HG03378 (cell line): ENCODE data around the gene TRIM29.
"Not testable (repeated sequence)": the region's sequence is repeated elsewhere in the genome, so short reads cannot be mapped to it uniquely, and the experiment has no call there.

Experiments used
- ATAC-seq: cut with Tn5 transposase; IDR thresholded peaks from one replicate; pipeline ENCODE4 v1.9.1; 2021; ENCODE audit warnings: mild to moderate bottlenecking, moderate library complexity; ENCODE audit not compliant: unreplicated experiment

TRIM29 gene

GRCh38 chr11:120173019-120173705 lies 35.2 kb upstream of the TRIM29 start:
- ATAC-seq, result no peak

DNA sequence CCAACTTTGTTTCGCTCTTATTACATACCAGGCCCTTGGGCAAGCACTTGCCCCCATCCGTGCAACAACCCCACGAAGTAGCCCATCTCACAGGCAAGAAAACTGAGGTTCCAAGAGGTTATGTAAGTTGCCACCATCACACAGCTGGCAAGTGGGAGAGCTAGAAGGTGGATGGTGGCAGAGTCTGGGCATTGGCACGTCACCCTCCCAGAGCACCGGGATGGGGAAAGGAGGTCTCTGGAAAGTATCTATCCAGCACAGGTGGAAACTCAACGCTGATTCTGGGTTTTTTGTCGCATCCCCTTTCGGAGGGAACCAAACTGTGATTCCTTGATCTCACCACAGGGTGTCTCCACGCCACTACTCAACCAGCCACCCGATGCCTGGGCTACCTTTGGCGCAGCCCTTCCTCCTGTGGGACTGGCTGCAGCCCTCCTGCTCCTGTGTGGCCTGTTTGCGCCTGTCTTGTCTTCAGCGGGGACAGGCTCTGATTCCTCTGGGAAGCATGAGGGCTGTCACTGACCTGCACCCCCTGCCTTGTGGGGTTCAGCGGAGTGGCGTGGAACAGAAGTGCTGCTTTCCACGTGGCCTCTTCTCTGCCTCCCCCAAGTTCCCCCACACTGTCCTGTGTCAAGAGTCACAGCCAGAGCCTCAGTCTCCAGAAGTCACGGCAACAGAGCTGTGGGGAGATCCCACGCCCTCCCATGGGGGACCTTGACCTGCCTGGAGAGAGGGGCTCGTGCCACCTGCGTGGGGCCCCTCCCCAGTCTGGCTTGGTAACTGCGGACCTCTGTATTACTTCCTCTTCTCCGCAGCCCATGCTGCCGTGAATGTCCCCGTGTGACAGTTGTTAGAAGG lies 34.4 kb upstream of the TRIM29 start:
- ATAC-seq, result no peak

- ATAC-seq, result no peak
Measured at GRCh38 chr11:120170741-120171261, 32.9 kb upstream of the TRIM29 start.

GRCh38 chr11:120169981-120170698 lies 32.2 kb upstream of the TRIM29 start:
- no peak for ATAC-seq

GRCh38 chr11:120168960-120169681 lies 31.2 kb upstream of the TRIM29 start:
- no peak for ATAC-seq

GRCh38 chr11:120168108-120168959 lies 30.4 kb upstream of the TRIM29 start:
- no peak for ATAC-seq

GRCh38 chr11:120167659-120168058 lies 29.7 kb upstream of the TRIM29 start:
- ATAC-seq, result no peak

GRCh38 chr11:120160436-120160835 lies 22.5 kb upstream of the TRIM29 start:
- no peak for ATAC-seq

DNA sequence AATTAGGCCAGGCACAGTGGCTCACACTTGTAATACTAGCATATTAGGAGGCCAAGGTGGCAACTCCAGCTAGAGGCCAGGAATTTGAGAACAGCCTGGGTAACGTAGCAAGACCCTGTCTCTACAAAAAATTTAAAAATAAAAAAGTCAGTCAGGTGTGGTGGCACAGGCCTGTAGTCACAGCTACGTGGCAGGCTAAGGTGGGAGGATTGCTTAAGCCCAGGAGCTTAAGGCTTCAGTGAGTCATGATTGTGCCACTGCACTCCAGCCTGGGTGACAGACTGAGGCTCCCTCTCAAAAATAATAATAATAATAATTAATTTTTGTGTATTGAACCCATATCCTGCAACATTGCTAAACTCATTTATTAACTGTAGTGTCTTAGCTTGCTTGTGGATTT lies 15.3 kb upstream of the TRIM29 start:
- no peak for ATAC-seq

DNA sequence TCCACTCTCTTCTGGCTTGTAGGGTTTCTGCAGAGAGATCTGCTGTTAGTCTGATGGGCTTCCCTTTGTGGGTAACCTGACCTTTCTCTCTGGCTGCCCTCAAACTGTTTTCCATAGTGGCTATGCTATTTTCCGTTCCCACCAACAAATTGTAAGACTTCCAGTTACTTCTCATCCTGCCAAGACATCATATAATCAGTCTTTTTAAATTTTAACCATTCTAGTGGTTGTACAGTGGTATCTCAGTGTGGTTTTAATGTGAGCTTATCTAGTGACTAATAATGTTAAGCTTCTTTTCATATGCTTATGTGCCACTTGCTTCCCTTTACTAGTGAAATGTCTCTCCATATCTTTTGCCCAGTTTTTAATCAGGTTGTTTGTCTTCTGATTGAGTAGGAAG lies 13.6 kb upstream of the TRIM29 start:
- no peak for ATAC-seq

GRCh38 chr11:120149246-120149645 lies 11.3 kb upstream of the TRIM29 start:
- ATAC-seq, result no peak

GRCh38 chr11:120147950-120148270 lies 10.0 kb upstream of the TRIM29 start:
- no peak for ATAC-seq

DNA sequence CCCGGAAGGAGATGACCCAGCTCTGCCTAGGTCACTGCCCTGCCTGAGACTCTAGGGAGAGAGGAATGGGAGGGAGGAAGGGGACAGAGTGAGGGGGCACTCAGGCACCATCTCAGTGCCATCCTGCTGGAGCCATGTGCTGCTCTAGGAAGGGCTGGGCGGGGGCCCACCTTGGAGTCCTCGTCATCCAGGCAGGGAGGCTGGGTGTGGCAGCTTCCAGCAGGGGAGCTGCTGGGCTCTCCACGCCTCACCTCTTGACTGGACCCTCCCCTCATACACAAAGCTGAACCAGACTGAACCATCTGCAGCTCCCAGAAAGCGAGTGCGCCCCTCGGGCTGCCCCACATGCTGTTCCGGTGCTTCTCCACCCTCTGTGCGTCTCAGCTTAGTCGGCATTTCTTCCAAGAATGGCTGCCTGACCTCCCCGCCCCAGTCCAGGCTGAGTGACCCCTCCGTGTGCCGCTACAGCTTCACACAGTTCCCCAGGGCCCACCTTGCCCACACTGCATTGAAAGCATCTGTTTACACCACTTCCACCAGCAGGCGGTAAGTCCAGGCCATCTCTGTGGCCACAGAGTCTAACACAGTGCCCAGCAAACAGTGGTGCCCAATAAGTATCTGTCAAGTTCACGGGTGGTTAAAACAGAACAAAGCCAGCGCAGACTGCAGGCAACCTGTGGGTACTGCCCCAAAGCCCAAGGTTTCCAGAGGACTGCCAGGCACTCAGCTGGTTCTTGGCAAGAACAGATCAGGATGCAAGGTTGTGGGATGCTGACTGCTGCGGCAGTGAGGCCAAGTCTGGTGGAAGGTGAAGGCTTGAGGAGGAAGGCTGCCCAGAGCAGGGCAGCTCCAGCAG lies 9.4 kb upstream of the TRIM29 start:
- no peak for ATAC-seq

DNA sequence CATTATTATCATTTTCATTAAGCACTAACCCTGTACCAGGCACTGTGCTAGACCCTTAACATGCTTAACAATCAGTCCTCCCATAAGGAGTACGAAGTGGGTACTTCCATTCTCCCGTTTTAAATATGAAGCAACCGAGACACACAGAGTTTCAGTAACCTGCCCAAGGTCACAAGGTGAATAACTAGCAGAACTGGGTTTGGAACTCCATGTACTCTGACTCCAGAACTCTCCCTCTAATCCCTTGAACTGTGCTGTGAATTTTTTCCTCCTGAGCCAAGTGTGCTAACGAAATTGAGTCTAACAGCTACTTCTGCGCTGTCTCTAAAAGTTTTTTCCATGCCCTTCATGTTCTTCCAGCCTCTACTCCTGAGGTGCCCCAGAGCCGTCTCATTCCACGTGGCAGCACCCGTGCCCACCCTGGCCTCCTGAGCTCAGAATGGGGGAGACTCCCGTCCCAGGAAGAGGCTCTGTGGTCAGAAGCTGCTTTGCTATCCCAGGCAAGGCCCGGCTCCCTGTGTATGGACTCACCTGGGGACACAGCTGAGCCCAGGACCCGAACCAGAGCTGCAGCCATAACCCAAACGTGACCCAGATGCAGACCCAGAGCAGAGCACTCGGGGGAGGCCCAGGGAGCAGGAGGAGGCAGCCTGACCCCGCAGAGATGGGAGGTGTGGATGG lies 8.6 kb upstream of the TRIM29 start:
- no peak for ATAC-seq

- no peak for ATAC-seq
Measured at GRCh38 chr11:120144501-120144900, 6.6 kb upstream of the TRIM29 start.

GRCh38 chr11:120143472-120143871 lies 5.6 kb upstream of the TRIM29 start:
- ATAC-seq, result not testable (repeated sequence)

DNA sequence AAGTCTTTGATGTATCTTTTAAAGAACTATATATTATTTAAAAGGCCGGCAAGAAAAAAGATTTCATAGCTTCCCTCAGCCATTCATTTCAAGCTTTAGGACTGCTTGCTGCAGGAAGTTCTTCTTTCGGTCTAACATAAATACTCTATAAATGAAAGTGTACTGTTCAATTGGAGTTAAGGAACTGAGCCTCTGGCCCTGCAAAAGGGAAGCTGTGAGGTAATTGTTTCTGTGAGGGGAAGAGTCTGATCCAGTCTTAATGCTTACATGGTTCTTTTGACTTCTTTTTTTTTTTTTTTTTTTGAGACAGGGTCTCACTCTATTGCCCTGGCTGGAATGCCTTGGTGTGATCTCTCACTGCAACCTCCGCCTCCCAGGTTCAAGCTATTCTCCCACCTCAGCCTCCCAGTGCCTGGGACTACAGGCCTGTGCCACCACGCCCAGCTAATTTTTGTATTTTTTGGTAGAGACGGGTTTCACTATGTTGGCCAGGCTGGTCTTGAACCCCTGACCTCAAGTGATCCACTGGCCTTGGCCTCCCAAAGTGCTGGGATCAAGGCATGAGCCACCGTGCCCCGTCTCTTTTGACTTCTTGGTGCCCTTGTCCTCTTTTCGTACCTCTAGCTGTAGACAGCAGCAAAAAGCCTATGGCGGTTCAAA lies 4.7 kb upstream of the TRIM29 start:
- ATAC-seq, result no peak
